Heart left ventricle (tissue), 13 donors: ENCODE data around the gene MSX2.

Experiments used
- CTCF ChIP-seq, 12 donors: fragments of 200-600 bp; sonication (generic) in 4 of 12; IDR thresholded peaks; one replicate each; pipeline versions ENCODE4 v1.5.0 to v1.8.0; 2018 to 2022; ENCODE audit warnings: antibody characterized with exemption in 12 of 12, mild to moderate bottlenecking in 5 of 12
- POLR2A ChIP-seq, 2 donors: fragments of 450-650 bp; IDR thresholded peaks; one replicate each; pipeline ENCODE4 v1.6.1; 2017; ENCODE audit warnings: antibody characterized with exemption in 2 of 2, mild to moderate bottlenecking in 2 of 2, moderate library complexity in 2 of 2
- donor health status: ischemic (EF 13 %, LVEDD 7.1; RV severe dilation, severe dysfunction).
- donor health status: DM: no; HTN: yes; CAD: no.
- donor health status: DM: no; HTN: no; CAD: no.
- donor health status: ischemic (EF 25% LVEDD 6.9; RV normal size, moderate dysfunction).
- donor health status: ischemic (EF 25% LVEDD 5.7; RV mildly dilated, moderate dysfunction).
- donor health status: ischemic (EF 35%, LVEDD 5.7; RV mildly dilated, moderate dysfunction).
- donor health status: nonischemic (EF 11% LVEDD 7.7; RV severe dilation, severe dysfunction).
- donor health status: DM: yes; HTN: yes; CAD: no.
- donor health status: PGD.
- donor health status: ischemic (EF 29% LVEDD 5.4; RV normal size, mild dysfunction).
- donor health status: nonischemic (EF 23%, LVEDD 6.1; RV moderate dilation, normal function).

DNA sequence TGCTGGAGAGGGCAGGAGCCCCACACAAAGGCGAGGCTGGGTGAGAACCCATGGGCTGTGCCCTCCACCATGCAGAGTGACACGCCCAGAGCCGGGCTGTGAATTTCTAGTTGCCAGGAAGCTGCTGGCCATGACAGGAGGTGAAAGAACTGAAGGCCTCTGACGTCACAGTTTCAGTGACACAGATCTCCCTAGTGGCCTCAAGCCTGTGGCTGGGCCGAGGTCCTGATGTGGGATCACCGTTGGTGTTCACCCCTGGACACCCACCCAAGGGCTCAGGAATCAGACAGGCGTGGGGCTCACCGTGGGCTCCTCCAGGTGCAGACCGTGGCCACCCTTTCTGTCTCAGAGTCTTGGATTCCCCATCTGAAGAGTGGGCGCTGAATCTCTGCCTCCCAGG is 39.9 kb downstream of the MSX2 start:
- no peak for TF ChIP-seq CTCF (IDR thresholded peaks at IDR 0.05)
- TF ChIP-seq POLR2A (IDR thresholded peaks at IDR 0.05), result no peak
